ENCODE measurements around the gene ANO6.

Gene ANO6

DNA sequence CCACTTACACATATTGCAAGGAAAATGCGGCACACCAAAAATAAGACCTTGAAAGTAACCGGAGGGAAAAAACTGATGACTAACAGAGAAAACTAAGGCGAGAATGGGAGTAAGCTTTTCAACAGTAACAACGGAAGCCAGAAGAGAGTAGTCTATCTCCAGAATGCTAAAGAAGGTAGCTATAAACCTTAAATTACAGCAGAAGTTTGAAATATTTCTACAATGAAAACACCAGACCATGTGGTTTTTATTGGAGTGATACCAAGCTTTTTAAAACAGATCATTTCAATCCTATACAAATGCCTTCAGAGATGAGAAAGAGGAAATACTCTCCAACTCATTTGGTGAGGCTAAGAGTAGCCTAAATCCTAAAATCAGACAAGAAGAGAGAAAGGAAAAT, 209.5 kb downstream of the ANO6 start:
- Mint-ChIP-seq H3K9me3 (peaks cover 3% of the 10 kb centered on the region), H3K27ac (no peak overlapping the region), H3K36me3 (peaks cover 65% of the 10 kb centered on the region), H3K4me3 (no peak overlapping the region), H3K27me3 (no peaks in the 10 kb centered on the region), H3K4me1 (no peaks in the 10 kb centered on the region)
- ATAC-seq = no peak

DNA sequence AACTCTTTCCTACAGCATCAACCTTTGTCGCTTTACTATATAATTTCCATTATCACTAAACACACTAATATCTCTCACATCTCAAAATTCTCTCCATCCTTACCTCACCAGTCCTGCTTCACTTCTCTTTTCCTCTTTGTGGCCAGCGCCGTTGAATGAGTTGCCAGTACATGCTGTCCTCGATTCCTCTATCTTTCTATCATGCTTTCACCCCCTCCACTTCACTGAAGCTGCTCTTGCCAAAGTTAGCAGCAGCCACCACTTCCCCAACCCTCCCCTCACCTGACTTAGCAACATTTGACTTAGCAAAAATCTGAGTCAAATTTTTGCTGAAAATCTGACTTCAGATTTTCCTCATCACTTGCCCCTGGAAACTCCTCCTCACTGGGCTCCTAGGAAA, 210.4 kb downstream of the ANO6 start:
- Mint-ChIP-seq H3K27me3 (no peaks in the 10 kb centered on the region), H3K27ac (peak overlapping the region; percentile 7), H3K4me3 (peak overlapping the region; percentile 0), H3K9me3 (peaks cover 3% of the 10 kb centered on the region), H3K4me1 (no peaks in the 10 kb centered on the region), H3K36me3 (peaks cover 64% of the 10 kb centered on the region)
- peak; percentile 66 for ATAC-seq

DNA sequence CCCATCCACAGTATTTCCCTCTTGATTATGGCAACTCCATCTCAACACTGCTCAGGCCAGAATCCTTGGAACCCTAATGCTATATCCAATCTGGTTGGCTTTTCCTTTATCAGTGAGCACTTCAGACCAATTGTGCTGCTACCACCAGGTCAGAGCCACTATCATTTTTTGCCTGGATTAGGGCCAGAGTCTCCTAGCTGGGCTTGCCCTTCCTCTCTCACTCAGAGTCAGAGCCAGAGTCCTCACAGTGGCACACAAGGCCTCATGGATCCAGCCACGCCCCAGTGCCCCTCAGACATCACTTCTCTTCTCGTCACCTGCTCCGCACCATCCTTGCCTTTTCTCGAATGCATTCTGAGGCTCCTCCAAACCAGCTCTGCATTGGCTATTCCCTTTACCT, 211.1 kb downstream of the ANO6 start:
- no peaks in the 10 kb centered on the region for H3K4me1 Mint-ChIP-seq
- H3K4me3 Mint-ChIP-seq = no peak overlapping the region
- peaks cover 63% of the 10 kb centered on the region for H3K36me3 Mint-ChIP-seq
- H3K27me3 Mint-ChIP-seq = no peaks in the 10 kb centered on the region
- H3K9me3 Mint-ChIP-seq = peaks cover 3% of the 10 kb centered on the region
- H3K27ac Mint-ChIP-seq = peak overlapping the region; percentile 7
- no peak for ATAC-seq

DNA sequence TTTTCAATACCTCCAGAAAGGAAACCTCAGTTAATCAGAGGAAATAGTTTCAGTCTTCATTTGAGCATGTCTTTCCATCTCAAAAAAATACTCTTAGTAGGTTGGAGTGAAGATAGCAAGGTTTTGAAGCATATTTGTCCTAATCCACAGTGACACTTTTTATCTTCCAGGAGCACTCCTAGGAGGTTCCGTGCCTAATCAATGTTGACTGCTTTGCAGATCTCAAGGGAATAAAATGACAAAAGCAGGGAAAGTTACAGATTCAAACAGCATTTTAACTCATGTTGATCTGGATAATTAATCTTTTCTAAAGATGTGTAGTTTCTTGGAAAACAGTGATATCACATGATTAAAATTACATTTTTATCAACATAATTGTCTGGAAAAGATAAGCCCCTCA, 213.9 kb downstream of the ANO6 start:
- Mint-ChIP-seq H3K9me3 (peaks cover 3% of the 10 kb centered on the region), H3K27ac (no peak overlapping the region), H3K27me3 (no peaks in the 10 kb centered on the region), H3K4me1 (no peaks in the 10 kb centered on the region), H3K4me3 (no peak overlapping the region), H3K36me3 (peaks cover 61% of the 10 kb centered on the region)
- no peak for ATAC-seq

DNA sequence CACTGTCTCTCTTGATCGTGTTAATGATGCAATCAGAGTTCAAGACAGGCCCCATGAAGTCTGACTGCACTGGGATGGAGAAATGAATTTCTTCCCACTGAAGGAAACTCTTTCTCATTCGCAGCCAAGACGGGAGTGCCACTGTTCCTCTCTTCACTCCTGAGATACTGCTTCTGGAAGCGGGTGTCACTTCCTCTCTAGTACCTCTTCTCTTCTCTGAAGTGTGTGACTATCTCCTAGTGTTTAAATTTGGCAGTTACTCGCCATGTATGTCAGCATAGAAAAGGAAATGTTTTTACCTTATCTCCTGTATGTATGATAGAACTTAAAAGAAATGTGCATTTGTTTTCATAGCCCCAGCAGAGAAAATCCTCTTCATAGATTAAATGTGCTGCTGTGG, 215.2 kb downstream of the ANO6 start:
- peaks cover 3% of the 10 kb centered on the region for H3K9me3 Mint-ChIP-seq
- H3K27ac Mint-ChIP-seq = no peak overlapping the region
- H3K4me1 Mint-ChIP-seq = no peaks in the 10 kb centered on the region
- H3K36me3 Mint-ChIP-seq = peaks cover 51% of the 10 kb centered on the region
- H3K4me3 Mint-ChIP-seq = no peak overlapping the region
- H3K27me3 Mint-ChIP-seq = no peaks in the 10 kb centered on the region
- no peak for ATAC-seq

DNA sequence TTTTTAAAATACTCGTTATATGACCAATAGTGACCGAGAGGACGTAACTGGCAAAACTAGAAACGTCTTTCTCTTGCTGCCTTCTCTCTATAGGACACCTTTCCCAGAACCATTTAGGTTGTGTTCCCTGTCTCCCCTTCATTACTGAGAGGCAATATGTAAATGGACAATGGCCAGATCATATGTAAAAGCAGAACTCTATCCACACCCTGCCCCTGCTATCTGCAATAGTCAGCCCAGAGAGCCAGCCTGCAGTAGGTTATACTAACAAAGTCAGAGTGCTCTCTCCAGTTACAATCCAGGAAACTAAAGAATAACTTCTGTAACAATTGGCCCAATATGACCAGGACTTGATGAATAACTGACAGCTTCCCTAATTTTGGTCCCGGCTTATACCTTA, 216.8 kb downstream of the ANO6 start:
- Mint-ChIP-seq H3K27me3 (no peaks in the 10 kb centered on the region), H3K4me1 (no peaks in the 10 kb centered on the region), H3K9me3 (no peaks in the 10 kb centered on the region), H3K27ac (no peak overlapping the region), H3K36me3 (peaks cover 35% of the 10 kb centered on the region), H3K4me3 (no peak overlapping the region)
- ATAC-seq = no peak

DNA sequence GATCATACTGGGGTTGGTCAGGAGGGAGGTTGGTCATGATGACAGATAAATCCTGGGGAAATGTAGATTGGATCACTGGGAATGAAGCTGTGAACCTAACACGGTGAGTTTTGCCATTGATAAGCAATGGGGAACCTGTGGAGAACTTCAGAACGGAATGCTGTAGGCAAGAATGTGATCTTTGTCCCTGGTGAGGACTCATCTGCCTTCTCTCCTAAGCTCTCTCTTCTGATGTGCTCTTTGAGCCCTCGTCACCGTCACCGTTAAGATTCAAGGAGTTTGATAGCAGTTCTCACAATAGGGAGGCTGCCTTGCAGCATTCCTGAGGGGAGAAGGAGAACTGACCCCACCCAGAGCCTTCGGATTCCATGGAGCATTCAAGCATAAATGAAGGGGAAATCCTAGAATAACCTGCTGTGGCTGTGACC, 217.6 kb downstream of the ANO6 start:
- H3K36me3 Mint-ChIP-seq = peaks cover 28% of the 10 kb centered on the region
- H3K9me3 Mint-ChIP-seq = no peaks in the 10 kb centered on the region
- H3K27ac Mint-ChIP-seq = no peak overlapping the region
- no peaks in the 10 kb centered on the region for H3K4me1 Mint-ChIP-seq
- no peak overlapping the region for H3K4me3 Mint-ChIP-seq
- H3K27me3 Mint-ChIP-seq = no peaks in the 10 kb centered on the region
- no peak for ATAC-seq

DNA sequence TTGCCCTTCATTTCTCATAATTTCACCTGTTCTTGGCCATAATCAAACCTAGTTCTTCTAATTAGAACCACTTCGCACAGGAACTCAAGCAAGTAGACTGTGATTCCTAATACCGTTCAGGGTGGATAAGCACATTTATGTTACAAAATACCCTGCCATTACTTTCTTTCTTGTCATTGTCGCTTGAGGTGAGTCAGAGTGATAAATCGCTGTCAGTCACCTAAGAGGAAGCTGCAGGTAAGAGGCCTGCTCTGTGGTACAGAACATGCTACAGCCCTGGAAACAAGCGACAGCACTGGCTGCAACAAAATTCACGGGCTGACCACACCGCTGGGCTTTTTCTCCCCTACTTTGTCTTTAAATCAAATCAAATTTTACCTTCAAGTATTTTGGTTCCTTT, 218.2 kb downstream of the ANO6 start:
- Mint-ChIP-seq H3K27ac (no peak overlapping the region), H3K36me3 (peaks cover 23% of the 10 kb centered on the region), H3K27me3 (no peaks in the 10 kb centered on the region), H3K9me3 (no peaks in the 10 kb centered on the region), H3K4me1 (no peaks in the 10 kb centered on the region), H3K4me3 (no peak overlapping the region)
- ATAC-seq = no peak

DNA sequence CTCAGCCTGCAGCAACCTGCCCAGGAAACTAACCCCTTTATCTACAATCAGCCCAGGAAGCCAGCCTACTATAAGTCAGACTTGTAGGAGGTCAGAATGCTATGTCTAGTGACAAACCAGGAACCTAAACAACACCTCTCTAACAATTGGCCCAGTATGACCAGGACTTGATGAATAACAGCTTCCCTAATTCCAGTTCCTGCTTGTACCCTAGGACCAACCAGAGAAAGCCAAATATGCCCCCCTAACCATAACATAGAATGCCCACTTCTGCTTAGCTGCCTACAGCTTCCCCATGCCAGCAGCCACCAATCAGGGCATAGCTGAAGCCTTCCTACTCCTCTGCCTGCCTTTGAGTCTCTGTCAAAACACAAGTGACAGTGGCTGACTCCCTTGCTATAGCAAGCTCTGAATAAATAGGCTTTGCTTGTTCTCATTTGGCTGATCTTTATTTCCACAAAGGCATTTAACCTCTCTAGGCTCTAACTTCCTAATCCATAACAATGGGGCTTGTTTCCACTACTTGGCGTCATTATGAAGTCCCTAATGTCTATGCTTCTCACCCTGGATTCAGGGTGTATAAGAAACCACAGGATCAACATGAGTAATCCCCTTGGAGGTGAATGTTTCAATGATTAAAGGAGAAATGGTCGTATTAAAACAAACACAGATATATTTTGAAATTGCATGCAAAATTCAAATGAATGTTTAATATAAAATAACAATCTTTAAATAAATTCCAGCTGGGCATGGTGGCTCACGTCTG, 220.2 kb downstream of the ANO6 start:
- ATAC-seq = peak; percentile 81
- Mint-ChIP-seq H3K27ac (peak overlapping the region; percentile 5), H3K4me3 (no peak overlapping the region)

DNA sequence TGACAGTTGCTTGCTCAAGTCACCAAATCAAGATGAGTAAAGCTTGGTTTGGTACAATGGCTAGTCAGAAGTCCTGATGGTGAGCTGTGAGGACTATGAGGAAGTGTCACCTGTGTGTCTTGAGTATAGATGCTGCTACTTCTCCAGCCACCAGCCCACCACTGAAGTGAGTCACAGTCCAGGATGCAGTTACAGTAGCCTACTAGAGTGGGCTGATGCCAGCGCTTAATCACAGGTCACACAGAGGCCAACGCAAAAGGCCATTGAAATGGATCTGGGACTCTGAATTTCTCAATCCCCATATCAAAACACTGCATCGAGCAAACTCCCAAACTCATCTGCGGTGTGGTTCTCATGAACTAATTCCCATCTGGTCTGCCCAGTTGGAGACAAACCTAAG, 223.1 kb downstream of the ANO6 start:
- Mint-ChIP-seq H3K4me3 (no peak overlapping the region), H3K27ac (no peak overlapping the region), H3K4me1 (no peaks in the 10 kb centered on the region), H3K9me3 (peaks cover 9% of the 10 kb centered on the region), H3K36me3 (peaks cover 2% of the 10 kb centered on the region), H3K27me3 (no peaks in the 10 kb centered on the region)
- ATAC-seq = peak; percentile 43

More for the DNA sequence above, 220.2 kb downstream of the ANO6 start:
- H3K27me3 Mint-ChIP-seq = no peaks in the 10 kb centered on the region
- H3K36me3 Mint-ChIP-seq = peaks cover 19% of the 10 kb centered on the region
- H3K4me1 Mint-ChIP-seq = no peaks in the 10 kb centered on the region
- H3K9me3 Mint-ChIP-seq = no peaks in the 10 kb centered on the region

DNA sequence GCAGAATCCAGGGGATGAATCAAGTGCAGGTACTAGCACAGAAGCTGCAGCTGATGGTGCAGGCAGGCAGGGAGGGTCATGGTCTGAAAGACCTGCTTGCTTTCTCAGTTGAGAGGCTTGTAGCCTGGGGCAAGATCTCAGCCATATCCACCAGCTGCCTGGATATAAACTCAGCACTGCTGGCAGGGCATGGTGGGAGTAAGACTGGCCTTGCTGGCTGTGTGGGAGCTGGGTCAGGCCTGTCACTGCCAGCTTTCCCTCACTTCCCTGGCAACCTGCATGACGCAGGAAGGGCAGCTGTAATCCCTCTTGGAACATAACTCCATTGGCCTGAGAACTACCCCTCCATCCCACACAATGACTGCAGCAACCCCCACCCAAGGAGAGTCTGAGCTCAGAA, 230.1 kb downstream of the ANO6 start:
- peaks cover 44% of the 10 kb centered on the region for H3K27me3 Mint-ChIP-seq
- no peak overlapping the region for H3K27ac Mint-ChIP-seq
- no peaks in the 10 kb centered on the region for H3K4me1 Mint-ChIP-seq
- H3K36me3 Mint-ChIP-seq = peaks cover 9% of the 10 kb centered on the region
- ATAC-seq = no peak
- no peak overlapping the region for H3K4me3 Mint-ChIP-seq
- H3K9me3 Mint-ChIP-seq = peaks cover 26% of the 10 kb centered on the region

DNA sequence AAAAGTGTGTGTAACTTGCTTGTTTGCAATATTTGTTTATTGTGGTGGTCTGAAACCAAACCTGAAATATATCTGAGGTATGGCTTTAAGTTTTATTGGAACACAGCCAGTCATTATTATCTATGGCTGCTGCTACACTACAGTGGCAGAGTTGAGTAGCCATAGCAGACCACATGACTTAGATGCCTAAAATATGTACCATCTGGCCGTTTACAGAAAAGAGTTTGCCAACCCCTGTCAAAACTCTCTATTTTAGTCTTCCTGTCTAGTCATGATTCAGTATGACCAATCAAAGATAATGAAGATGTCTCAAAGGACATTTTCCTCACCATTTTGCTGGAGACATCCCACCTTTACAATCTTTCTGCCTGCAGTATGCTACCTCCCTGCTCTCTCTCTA, 242.3 kb downstream of the ANO6 start:
- peaks cover 24% of the 10 kb centered on the region for H3K27me3 Mint-ChIP-seq
- no peak for ATAC-seq
- H3K9me3 Mint-ChIP-seq = no peaks in the 10 kb centered on the region
- no peak overlapping the region for H3K4me3 Mint-ChIP-seq
- H3K27ac Mint-ChIP-seq = no peak overlapping the region
- no peaks in the 10 kb centered on the region for H3K36me3 Mint-ChIP-seq
- H3K4me1 Mint-ChIP-seq = no peaks in the 10 kb centered on the region

DNA sequence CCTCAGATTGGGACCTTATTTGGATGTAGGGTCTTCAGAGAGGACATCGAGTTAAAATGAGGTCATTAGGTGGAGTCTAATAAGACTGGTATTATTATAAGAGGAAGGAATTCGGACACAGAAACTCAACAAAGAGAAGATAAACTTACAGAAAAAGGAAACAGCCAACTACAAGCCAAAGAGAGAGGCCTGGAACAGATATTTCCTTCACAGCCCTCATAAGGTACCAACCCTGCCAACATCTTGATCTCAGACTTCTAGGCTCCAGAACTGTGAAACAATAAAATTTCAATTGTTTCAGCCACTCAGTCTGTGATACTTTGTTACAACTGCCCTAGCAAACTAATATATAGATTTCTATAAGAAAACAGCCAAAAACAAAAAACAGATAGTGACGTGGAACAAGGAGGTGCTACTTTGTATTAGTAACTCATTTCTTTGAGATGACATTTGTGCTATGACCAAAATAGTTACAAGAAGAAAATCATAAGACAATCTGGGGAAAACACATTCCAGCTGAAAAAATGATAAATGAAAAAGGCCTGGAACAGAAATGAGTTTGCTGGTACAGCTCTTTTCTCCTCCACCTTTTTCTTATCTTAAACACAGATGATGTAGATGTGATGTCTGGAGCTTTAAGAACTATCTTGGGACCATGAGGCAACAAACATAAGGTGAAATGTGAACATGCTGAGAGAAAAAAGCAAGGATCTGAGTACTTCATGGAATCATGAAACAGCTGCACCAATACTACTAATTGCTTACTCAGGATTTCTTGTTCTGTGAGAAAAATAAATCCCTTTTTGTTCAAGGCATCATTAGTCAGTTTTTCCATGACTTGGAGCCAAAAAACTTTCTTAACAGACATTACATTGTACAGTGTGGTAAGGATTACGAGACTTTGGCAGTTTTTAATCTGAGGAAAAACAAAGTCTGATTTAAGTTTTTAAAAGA, 243.2 kb downstream of the ANO6 start:
- Mint-ChIP-seq H3K9me3 (no peaks in the 10 kb centered on the region), H3K36me3 (no peaks in the 10 kb centered on the region), H3K27me3 (peaks cover 32% of the 10 kb centered on the region), H3K27ac (no peak overlapping the region), H3K4me3 (no peak overlapping the region), H3K4me1 (no peaks in the 10 kb centered on the region)
- ATAC-seq = no peak

DNA sequence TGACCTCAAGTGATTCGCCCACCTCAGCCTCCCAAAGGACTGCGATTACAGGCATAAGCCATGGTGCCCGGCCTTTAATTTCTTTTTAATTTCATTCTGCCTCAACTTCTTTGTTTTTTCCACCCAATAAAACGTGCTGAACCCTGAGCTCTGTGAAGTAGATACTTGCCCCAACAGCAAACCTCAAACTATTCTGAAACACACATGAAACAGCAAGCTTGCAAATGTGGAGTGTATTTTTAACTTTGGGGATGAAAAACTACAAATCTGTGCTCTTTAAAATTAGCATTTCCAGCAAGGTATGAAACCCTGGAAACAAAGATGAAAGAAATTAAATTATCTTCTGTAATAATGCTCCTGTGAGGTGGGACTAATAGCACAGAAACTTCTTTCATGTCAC, 246.6 kb downstream of the ANO6 start:
- no peaks in the 10 kb centered on the region for H3K36me3 Mint-ChIP-seq
- ATAC-seq = no peak
- H3K9me3 Mint-ChIP-seq = no peaks in the 10 kb centered on the region
- no peak overlapping the region for H3K27ac Mint-ChIP-seq
- H3K4me3 Mint-ChIP-seq = no peak overlapping the region
- H3K27me3 Mint-ChIP-seq = peaks cover 32% of the 10 kb centered on the region
- no peaks in the 10 kb centered on the region for H3K4me1 Mint-ChIP-seq

DNA sequence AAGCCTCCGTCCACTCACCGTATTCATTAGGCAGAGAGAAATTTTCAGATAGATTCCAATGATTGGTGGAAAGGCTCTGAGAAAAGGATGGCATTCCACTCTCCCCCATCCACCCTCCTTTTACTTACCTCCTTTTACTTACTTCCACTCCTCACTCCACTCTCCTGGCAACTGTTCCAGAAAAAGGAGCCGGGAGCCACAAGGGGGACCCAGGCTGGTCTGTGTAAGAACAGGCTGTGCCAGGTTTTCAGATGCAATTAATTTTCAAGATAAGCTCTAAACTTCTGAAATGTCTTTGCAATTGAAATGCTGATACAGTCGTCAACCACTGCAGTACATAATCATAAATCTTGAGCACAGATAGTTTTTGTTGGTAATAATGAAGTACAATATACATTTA, 248.8 kb downstream of the ANO6 start:
- Mint-ChIP-seq H3K9me3 (no peaks in the 10 kb centered on the region), H3K36me3 (no peaks in the 10 kb centered on the region), H3K27ac (no peak overlapping the region), H3K4me1 (no peaks in the 10 kb centered on the region), H3K27me3 (peaks cover 31% of the 10 kb centered on the region), H3K4me3 (no peak overlapping the region)
- peak; percentile 41 for ATAC-seq

Measured in stimulated activated memory B cell treated with anti-CD40 and anti-IgM and Interleukin-4, amounts not matched to agents 10 μg/mL and 1 μg/mL and 100 μg/mL, for 72 hours (primary cell).